CD14-positive monocyte (primary cell): ENCODE results near the gene ARHGAP18. TPM values are rescaled to one million over a fixed set of nuclear protein-coding genes. Genes with fewer than 3 reads are reported as not detected.

Experiments
- DNase-seq, 3 donors: peaks; one replicate each; pipeline ENCODE4 v3.0.0-alpha.2; 2011 to 2022
- H2AFZ ChIP-seq: 2 replicates; pipeline ENCODE4 v1.6.0; 2012; ENCODE audit warnings: mild to moderate bottlenecking, low read depth, low read length, inconsistent platforms; ENCODE audit not compliant: insufficient read depth, poor library complexity, severe bottlenecking
- H3K27ac ChIP-seq, 2 donors: 1 replicate in 1 of 2; 2 replicates in 1 of 2; pipeline ENCODE4 v1.5.1; 2012 to 2013; ENCODE audit warnings: low read length in 2 of 2, control low read depth in 1 of 2, inconsistent platforms in 1 of 2, low read depth in 1 of 2, mild to moderate bottlenecking in 1 of 2
- H3K27me3 ChIP-seq, 2 donors: one replicate each; pipeline versions ENCODE4 v1.6.0 to v1.6.1; 2011 to 2013; ENCODE audit warnings: low read length in 2 of 2; ENCODE audit not compliant: control insufficient read depth in 2 of 2, insufficient read depth in 2 of 2
- H3K36me3 ChIP-seq, 2 donors: replicated peaks in 1 of 2; 1 replicate in 1 of 2; 2 replicates in 1 of 2; pipeline versions ENCODE4 v1.5.1 to v1.6.1; 2012 to 2013; ENCODE audit warnings: low read length in 2 of 2, control low read depth in 1 of 2, inconsistent platforms in 1 of 2, mild to moderate bottlenecking in 1 of 2; ENCODE audit not compliant: insufficient read depth in 2 of 2, control insufficient read depth in 1 of 2
- H3K4me1 ChIP-seq, 2 donors: 1 replicate in 1 of 2; 2 replicates in 1 of 2; pipeline versions ENCODE4 v1.5.1 to v1.6.1; 2012 to 2013; ENCODE audit warnings: low read length in 2 of 2, control low read depth in 1 of 2, inconsistent platforms in 1 of 2, mild to moderate bottlenecking in 1 of 2, moderate library complexity in 1 of 2; ENCODE audit not compliant: insufficient read depth in 2 of 2, control insufficient read depth in 1 of 2
- H3K4me2 ChIP-seq: replicated peaks from 2 replicates; pipeline ENCODE3; 2012; ENCODE audit warnings: low read length, moderate library complexity, mild to moderate bottlenecking; ENCODE audit not compliant: poor library complexity, severe bottlenecking; ENCODE audit errors: extremely low read depth
- H3K4me3 ChIP-seq, 3 experiments: fragments of 200-600 bp in 1 of 3; sonication (generic) in 1 of 3; replicated peaks in 1 of 3; 1 replicate in 2 of 3; 2 replicates in 1 of 3; pipeline ENCODE4 v1.5.1; 2011 to 2013; ENCODE audit warnings: low read length in 3 of 3, mild to moderate bottlenecking in 3 of 3, control low read depth in 2 of 3, low read depth in 2 of 3, inconsistent platforms in 1 of 3, moderate library complexity in 1 of 3
- H3K79me2 ChIP-seq: 2 replicates; pipeline ENCODE4 v1.6.0; 2012; ENCODE audit warnings: mild to moderate bottlenecking, control low read depth, inconsistent platforms, low read length, moderate library complexity; ENCODE audit not compliant: insufficient read depth
- H3K9ac ChIP-seq: 2 replicates; pipeline ENCODE4 v1.6.0; 2017; ENCODE audit warnings: low read length, mild to moderate bottlenecking; ENCODE audit not compliant: insufficient read depth, poor library complexity, severe bottlenecking
- H3K9me3 ChIP-seq, 2 donors: replicated peaks in 1 of 2; 1 replicate in 1 of 2; 2 replicates in 1 of 2; pipeline versions ENCODE4 v1.5.1 to v1.6.1; 2012 to 2013; ENCODE audit warnings: low read length in 2 of 2, control low read depth in 1 of 2; ENCODE audit not compliant: control insufficient read depth in 1 of 2, insufficient read depth in 1 of 2
- H4K20me1 ChIP-seq: 2 replicates; pipeline ENCODE4 v1.6.0; 2012; ENCODE audit warnings: mild to moderate bottlenecking, low read length, control low read depth, moderate library complexity; ENCODE audit not compliant: insufficient read depth
- H3K27ac Mint-ChIP-seq, 7 donors: one replicate each; pipeline ENCODE4 v1.8.0; 2020; ENCODE audit warnings: mild to moderate bottlenecking in 7 of 7, mixed read lengths in 7 of 7, moderate library complexity in 6 of 7, inconsistent platforms in 2 of 7
- H3K27me3 Mint-ChIP-seq, 3 donors: one replicate each; pipeline ENCODE4 v1.8.0; 2021 to 2022; ENCODE audit warnings: low read depth in 3 of 3, mild to moderate bottlenecking in 3 of 3, mixed read lengths in 3 of 3, moderate library complexity in 3 of 3, inconsistent platforms in 1 of 3
- H3K36me3 Mint-ChIP-seq, 2 donors: one replicate each; pipeline ENCODE4 v1.8.0; 2020; ENCODE audit warnings: mixed read lengths in 2 of 2, inconsistent platforms in 1 of 2, mild to moderate bottlenecking in 1 of 2
- H3K4me1 Mint-ChIP-seq: one replicate; pipeline ENCODE4 v1.8.0; 2020; ENCODE audit warnings: mild to moderate bottlenecking, mixed read lengths
- H3K4me3 Mint-ChIP-seq, 2 donors: one replicate each; pipeline ENCODE4 v1.8.0; 2020; ENCODE audit warnings: mild to moderate bottlenecking in 2 of 2, mixed read lengths in 2 of 2, moderate library complexity in 1 of 2
- H3K9me3 Mint-ChIP-seq, 7 donors: one replicate each; pipeline ENCODE4 v1.8.0; 2020 to 2022; ENCODE audit warnings: mixed read lengths in 7 of 7, mild to moderate bottlenecking in 6 of 7, moderate library complexity in 6 of 7, inconsistent platforms in 2 of 7
- CTCF ChIP-seq: fragments of 200-600 bp; IDR thresholded peaks from one replicate; pipeline ENCODE4 v1.8.0; 2022; ENCODE audit warnings: antibody characterized with exemption, mild to moderate bottlenecking
- WGBS: methylation state at CpG from one replicate; pipeline ENCODE4 v1.1.5; 2013; ENCODE audit warnings: missing lambda C conversion rate; ENCODE audit not compliant: insufficient coverage; 5-methylcytosine and 5-hydroxymethylcytosine counted together
- intact Hi-C, 2 donors: fragments of 100-400 bp; cut with micrococcal nuclease; formaldehyde crosslinking; loops; one replicate each; pipeline versions ENCODE4 v1.15.0 to v1.15.1; 2023
- polyA plus RNA-seq, 3 donors: library from polyadenylated mRNA; depleted of rRNA in 1 of 3; unstranded in 2 of 3; stranded (reverse) in 1 of 3; fragments of 300-500 nt in 2 of 3; fragments of >200 nt in 1 of 3; fragmentation: Illumina TruSeq in 2 of 3; gene quantifications; 1 replicate in 2 of 3; 2 replicates in 1 of 3; pipeline ENCODE4 v1.2.3, GENCODE V29; 2012 to 2021

The ARHGAP18 gene
- polyA plus RNA-seq, 3 donors = 3.7 to 5.6 (median 3.8) TPM

GRCh38 chr6:129653746-129654145 is 56.2 kb downstream of the ARHGAP18 start:
- no peak for DNase-seq
- no peak for TF ChIP-seq CTCF
- Histone ChIP-seq H3K79me2 (no peaks in the 10 kb centered on the region), H3K27ac (no peak overlapping the region), H3K9ac (no peak overlapping the region), H2AFZ (no peak overlapping the region), H3K9me3 (no peaks in the 10 kb centered on the region), H3K4me2 (no peak overlapping the region), H3K4me3 (no peak overlapping the region), H3K27me3 (no peaks in the 10 kb centered on the region), H4K20me1 (no peaks in the 10 kb centered on the region), H3K4me1 (peaks cover 0 to 5% of the 10 kb centered on the region in 2 donors), H3K36me3 (no peaks in the 10 kb centered on the region)
- H3K9me3 Mint-ChIP-seq = no peaks in the 10 kb centered on the region
- intact Hi-C loops = no loop called here
- no peak overlapping the region for H3K4me3 Mint-ChIP-seq
- H3K4me1 Mint-ChIP-seq = peaks cover 11% of the 10 kb centered on the region
- H3K27ac Mint-ChIP-seq = no peak overlapping the region
- H3K36me3 Mint-ChIP-seq = peaks cover 0 to 3% of the 10 kb centered on the region in 2 donors
- H3K27me3 Mint-ChIP-seq = no peaks in the 10 kb centered on the region
- WGBS = no CpG with 5 or more reads among the region's 2 CpGs

GRCh38 chr6:129653229-129653628 is 56.7 kb downstream of the ARHGAP18 start:
- H3K27ac Mint-ChIP-seq = no peak overlapping the region
- no peaks in the 10 kb centered on the region for H3K27me3 Mint-ChIP-seq
- DNase-seq = no peak
- peaks cover 11% of the 10 kb centered on the region for H3K4me1 Mint-ChIP-seq
- no peaks in the 10 kb centered on the region for H3K79me2 ChIP-seq
- H3K4me1 ChIP-seq = peaks cover 0 to 5% of the 10 kb centered on the region in 2 donors
- peaks cover 0 to 3% of the 10 kb centered on the region in 2 donors for H3K36me3 Mint-ChIP-seq
- no peaks in the 10 kb centered on the region for H4K20me1 ChIP-seq
- WGBS = no CpG with 5 or more reads among the region's 2 CpGs
- no peak for TF ChIP-seq CTCF
- H3K9ac ChIP-seq = no peak overlapping the region
- H3K4me2 ChIP-seq = no peak overlapping the region
- H3K36me3 ChIP-seq = no peaks in the 10 kb centered on the region
- H3K9me3 ChIP-seq = no peaks in the 10 kb centered on the region
- H3K4me3 Mint-ChIP-seq = no peak overlapping the region
- no peak overlapping the region for H2AFZ ChIP-seq
- intact Hi-C loops = no loop called here
- H3K27ac ChIP-seq = no peak overlapping the region
- H3K4me3 ChIP-seq = no peak overlapping the region
- no peaks in the 10 kb centered on the region for H3K27me3 ChIP-seq
- no peaks in the 10 kb centered on the region for H3K9me3 Mint-ChIP-seq
